GM18526 (cell line): ENCODE data around the gene GALNT9.

ENCODE experiments used
- POLR2A ChIP-seq: IDR thresholded peaks from 3 replicates; pipeline ENCODE4 v1.6.1; 2011; ENCODE audit not compliant: insufficient read length; ENCODE audit errors: extremely low read depth

GALNT9 gene

GRCh38 chr12:132179431-132180362, 149.7 kb downstream of the GALNT9 start:
- no peak for TF ChIP-seq POLR2A

GRCh38 chr12:132178801-132179401, 150.5 kb downstream of the GALNT9 start:
- TF ChIP-seq POLR2A: no peak

GRCh38 chr12:132178316-132178715, 151.1 kb downstream of the GALNT9 start:
- no peak for TF ChIP-seq POLR2A

GRCh38 chr12:132176920-132177551, 152.4 kb downstream of the GALNT9 start:
- no peak for TF ChIP-seq POLR2A

- TF ChIP-seq POLR2A: no peak
These were observed 152.9 kb downstream of the GALNT9 start for GRCh38 chr12:132176385-132176919.

GRCh38 chr12:132175496-132176384, 153.6 kb downstream of the GALNT9 start:
- no peak for TF ChIP-seq POLR2A

- no peak for TF ChIP-seq POLR2A
These were observed 154.4 kb downstream of the GALNT9 start for GRCh38 chr12:132174839-132175490.

- no peak for TF ChIP-seq POLR2A
These were observed 155.2 kb downstream of the GALNT9 start for GRCh38 chr12:132174015-132174838.

GRCh38 chr12:132173135-132174014, 156.0 kb downstream of the GALNT9 start:
- no peak for TF ChIP-seq POLR2A

- TF ChIP-seq POLR2A: no peak
These were observed 156.8 kb downstream of the GALNT9 start for GRCh38 chr12:132172619-132173018.

GRCh38 chr12:132171968-132172521, 157.3 kb downstream of the GALNT9 start:
- TF ChIP-seq POLR2A: no peak
